Endothelial cell of umbilical vein (primary cell): ENCODE results near the gene NBEA. TPM values are rescaled to one million over a fixed set of nuclear protein-coding genes. Genes with fewer than 3 reads are reported as not detected.

Experiments used
- BruUV-seq: library from RNA; stranded (reverse); fragments of 400-500 nt; replicated peaks from 2 replicates; lab custom pipeline; 2021; lab: Mats Ljungman, UMichigan
- CTCF ChIA-PET: fragments of 300-600, 350-600 bp; sonication (Branson Sonifier 250); formaldehyde crosslinking; loops from one replicate; lab custom pipeline; 2021; ENCODE audit warnings: antibody characterized with exemption, inconsistent platforms; lab: Charles Lee
- POLR2A ChIA-PET: fragments of 300-600, 350-600 bp; sonication (Branson Sonifier 250); formaldehyde crosslinking; loops from one replicate; lab custom pipeline; 2021; ENCODE audit warnings: antibody characterized with exemption, inconsistent platforms; lab: Charles Lee
- DNase-seq: peaks from one replicate; pipeline ENCODE4 v3.0.0-alpha.2; 2011; ENCODE audit warnings: low read depth, low spot score
- FAIRE-seq: peaks from 2 replicates; lab custom pipeline; 2011; peaks lifted over from hg19 to GRCh38; lab: Jason Lieb, UNC
- H2AFZ ChIP-seq: 2 replicates; pipeline ENCODE4 v1.6.0; 2012; ENCODE audit warnings: low read depth, low read length, control low read depth, inconsistent platforms
- H3K27ac ChIP-seq: 2 replicates; pipeline ENCODE4 v1.5.1; 2011; ENCODE audit warnings: low read depth, mild to moderate bottlenecking, control low read depth, low read length, moderate library complexity; ENCODE audit not compliant: insufficient read depth
- H3K27me3 ChIP-seq, 2 experiments: 2 replicates each; pipeline versions ENCODE4 v1.6.0 to v1.6.1; 2011; ENCODE audit warnings: low read length in 2 of 2, mixed read lengths in 1 of 2; ENCODE audit not compliant: control insufficient read depth in 2 of 2, insufficient read depth in 2 of 2
- H3K36me3 ChIP-seq, 2 experiments: 2 replicates in 1 of 2; 3 replicates in 1 of 2; pipeline ENCODE4 v1.5.1; 2011; ENCODE audit warnings: low read length in 2 of 2, mild to moderate bottlenecking in 1 of 2, moderate library complexity in 1 of 2; ENCODE audit not compliant: control insufficient read depth in 2 of 2, insufficient read depth in 2 of 2; ENCODE audit errors: extremely low read depth in 1 of 2
- H3K4me1 ChIP-seq: 3 replicates; pipeline ENCODE4 v1.5.1; 2011; ENCODE audit warnings: mild to moderate bottlenecking, low read length; ENCODE audit not compliant: control insufficient read depth, insufficient read depth; ENCODE audit errors: extremely low read depth
- H3K4me2 ChIP-seq: 2 replicates; pipeline ENCODE4 v1.6.1; 2011; ENCODE audit warnings: low read length, control low read depth, mixed read lengths; ENCODE audit not compliant: insufficient read depth
- H3K4me3 ChIP-seq, 3 experiments: fragments of 200-600 bp in 1 of 3; sonication (generic), shearing (Covaris generic) in 1 of 3; replicated peaks in 1 of 3; 2 replicates each; pipeline ENCODE4 v1.5.1; 2011 to 2016; ENCODE audit warnings: control low read depth in 3 of 3, low read length in 3 of 3, mild to moderate bottlenecking in 2 of 3, inconsistent platforms in 1 of 3, low read depth in 1 of 3, moderate library complexity in 1 of 3; ENCODE audit not compliant: insufficient read depth in 1 of 3
- H3K79me2 ChIP-seq: 2 replicates; pipeline ENCODE4 v1.6.0; 2012; ENCODE audit warnings: low read length, inconsistent platforms; ENCODE audit not compliant: control insufficient read depth, insufficient read depth
- H3K9ac ChIP-seq: replicated peaks from 2 replicates; pipeline ENCODE3; 2011; ENCODE audit warnings: low read length, control low read depth; ENCODE audit not compliant: insufficient read depth; ENCODE audit errors: extremely low read depth
- H3K9me1 ChIP-seq: replicated peaks from 3 replicates; pipeline ENCODE4 v1.6.0; 2011; ENCODE audit warnings: mild to moderate bottlenecking, low read length; ENCODE audit not compliant: control insufficient read depth, insufficient read depth; ENCODE audit errors: extremely low read depth
- H3K9me3 ChIP-seq: replicated peaks from 2 replicates; pipeline ENCODE4 v1.5.1; 2012; ENCODE audit warnings: low read length, inconsistent platforms; ENCODE audit not compliant: control insufficient read depth, insufficient read depth
- H4K20me1 ChIP-seq: replicated peaks from 2 replicates; pipeline ENCODE3; 2011; ENCODE audit warnings: mild to moderate bottlenecking, low read length; ENCODE audit not compliant: control insufficient read depth, insufficient read depth; ENCODE audit errors: extremely low read depth
- CTCF ChIP-seq, 2 donors: IDR thresholded peaks; 1 replicate in 1 of 2; 2 replicates in 1 of 2; pipeline ENCODE4 v1.5.1; 2011; ENCODE audit warnings: low read length in 2 of 2, mild to moderate bottlenecking in 2 of 2, moderate library complexity in 2 of 2, control low read depth in 1 of 2, inconsistent platforms in 1 of 2, low read depth in 1 of 2; ENCODE audit not compliant: insufficient read depth in 1 of 2; ENCODE audit errors: extremely low read depth in 1 of 2
- EZH2 ChIP-seq: IDR thresholded peaks from 2 replicates; pipeline ENCODE4 v1.6.1; 2012; ENCODE audit warnings: borderline replicate concordance, low read depth, mild to moderate bottlenecking, moderate library complexity, low read length, inconsistent platforms; ENCODE audit not compliant: severe bottlenecking
- FOS ChIP-seq: IDR thresholded peaks from 2 replicates; pipeline ENCODE4 v1.6.1; 2011; ENCODE audit warnings: mild to moderate bottlenecking, low read length, moderate library complexity, borderline replicate concordance; ENCODE audit not compliant: insufficient read depth
- GATA2 ChIP-seq: IDR thresholded peaks from 2 replicates; pipeline ENCODE4 v1.7.0; 2011; ENCODE audit warnings: low read depth, mild to moderate bottlenecking, moderate library complexity, mixed read lengths, low read length; ENCODE audit not compliant: insufficient read length, insufficient read depth
- JUN ChIP-seq: IDR thresholded peaks from 2 replicates; pipeline ENCODE4 v1.6.1; 2011; ENCODE audit warnings: borderline replicate concordance, low read depth; ENCODE audit not compliant: insufficient read length, insufficient read depth
- MAX ChIP-seq: IDR thresholded peaks from 2 replicates; pipeline ENCODE4 v1.6.1; 2011; ENCODE audit not compliant: insufficient read depth, insufficient read length
- MYC ChIP-seq: IDR thresholded peaks from one replicate; pipeline ENCODE4 v1.6.1; 2011; ENCODE audit warnings: mild to moderate bottlenecking, low read depth, low read length
- POLR2A ChIP-seq: IDR thresholded peaks from 2 replicates; pipeline ENCODE4 v1.6.1; 2012; ENCODE audit warnings: low read depth, mild to moderate bottlenecking, control low read depth, low read length
- POLR2AphosphoS5 ChIP-seq: IDR thresholded peaks from 2 replicates; pipeline ENCODE4 v1.6.1; 2012; ENCODE audit warnings: low read depth, mild to moderate bottlenecking, control low read depth, low read length, moderate library complexity; ENCODE audit not compliant: insufficient read depth
- dilution Hi-C: fragments of 300-500 bp; cut with MboI; formaldehyde crosslinking; loops from one replicate; pipeline ENCODE4 v1.15.0; 2019; ENCODE audit warnings: low sequenced_read_pairs; ENCODE audit not compliant: extremely low pct_ligation_motif_present
- intact Hi-C: fragments of 100-400 bp; cut with micrococcal nuclease; formaldehyde crosslinking; loops from one replicate; pipeline ENCODE4 v1.10.0; 2022
- polyA plus RNA-seq, 4 experiments: library from polyadenylated mRNA; depleted of rRNA in 3 of 4; stranded (reverse) in 3 of 4; unstranded in 1 of 4; fragments of >200 nt; gene quantifications; 2 replicates each; pipeline versions ENCODE4 v1.2.1 to v1.2.3, GENCODE V29; 2011 to 2012; ENCODE audit warnings: missing spikeins in 1 of 4
- total RNA-seq: library from RNA; stranded (reverse); gene quantifications from 2 replicates; pipeline ENCODE4 v1.2.3, GENCODE V29; 2021

Gene NBEA
- total and polyA plus RNA-seq, 2 donors (not counting 3 experiments of a cell fraction or from before 2014, with no cell fraction given), result 3.0 to 4.8 TPM

- Histone ChIP-seq H3K36me3 (no peaks in the 10 kb centered on the region), H3K9me1 (no peaks in the 10 kb centered on the region), H3K4me1 (no peaks in the 10 kb centered on the region), H3K27me3 (no peaks in the 10 kb centered on the region), H3K9me3 (no peaks in the 10 kb centered on the region), H3K4me2 (no peak overlapping the region), H3K27ac (no peak overlapping the region), H3K4me3 (no peak overlapping the region), H3K79me2 (no peaks in the 10 kb centered on the region), H3K9ac (no peak overlapping the region), H4K20me1 (no peaks in the 10 kb centered on the region), H2AFZ (no peak overlapping the region)
- intact Hi-C loops, result no loop called here
- FAIRE-seq (no peak), DNase-seq (no peak)
- dilution Hi-C loops, result no loop called here
- no peak for TF ChIP-seq GATA2
- TF ChIP-seq CTCF (IDR thresholded peaks at IDR 0.05; ENCODE audit: extremely low read depth in 1 of 2, insufficient read depth in 1 of 2, low read depth in 1 of 2, low read length in 2 of 2), result no peak
- no TSS peak for BruUV-seq
- ChIA-PET CTCF (no interaction called here), POLR2A (no interaction called here)
Measured at GRCh38 chr13:35342440-35342839, 400.4 kb downstream of the NBEA start.

GRCh38 chr13:35343417-35343816 lies 401.3 kb downstream of the NBEA start:
- Histone ChIP-seq H3K27me3 (no peaks in the 10 kb centered on the region), H3K9ac (no peak overlapping the region), H3K4me1 (no peaks in the 10 kb centered on the region), H3K36me3 (no peaks in the 10 kb centered on the region), H3K79me2 (no peaks in the 10 kb centered on the region), H4K20me1 (no peaks in the 10 kb centered on the region), H3K4me2 (no peak overlapping the region), H3K4me3 (no peak overlapping the region), H2AFZ (no peak overlapping the region), H3K9me1 (no peaks in the 10 kb centered on the region), H3K27ac (no peak overlapping the region), H3K9me3 (no peaks in the 10 kb centered on the region)
- FAIRE-seq, result no peak
- ChIA-PET CTCF (no interaction called here), POLR2A (no interaction called here)
- no peak for DNase-seq
- dilution Hi-C loops (no loop called here), intact Hi-C loops (no loop called here)
- TF ChIP-seq MYC (no peak), GATA2 (no peak), FOS (no peak), POLR2A (no peak), CTCF (IDR thresholded peaks at IDR 0.05; ENCODE audit: extremely low read depth in 1 of 2, insufficient read depth in 1 of 2, low read depth in 1 of 2, low read length in 2 of 2) (no peak), POLR2AphosphoS5 (no peak), MAX (no peak), EZH2 (no peak), JUN (no peak)
- no TSS peak for BruUV-seq
